GM21723 (cell line): ENCODE results near the gene OSGIN1.

Source experiments
- ATAC-seq: cut with Tn5 transposase; IDR thresholded peaks from one replicate; pipeline ENCODE4 v1.9.1; 2021; ENCODE audit warnings: mild to moderate bottlenecking, moderate library complexity; ENCODE audit not compliant: unreplicated experiment

Gene OSGIN1

DNA sequence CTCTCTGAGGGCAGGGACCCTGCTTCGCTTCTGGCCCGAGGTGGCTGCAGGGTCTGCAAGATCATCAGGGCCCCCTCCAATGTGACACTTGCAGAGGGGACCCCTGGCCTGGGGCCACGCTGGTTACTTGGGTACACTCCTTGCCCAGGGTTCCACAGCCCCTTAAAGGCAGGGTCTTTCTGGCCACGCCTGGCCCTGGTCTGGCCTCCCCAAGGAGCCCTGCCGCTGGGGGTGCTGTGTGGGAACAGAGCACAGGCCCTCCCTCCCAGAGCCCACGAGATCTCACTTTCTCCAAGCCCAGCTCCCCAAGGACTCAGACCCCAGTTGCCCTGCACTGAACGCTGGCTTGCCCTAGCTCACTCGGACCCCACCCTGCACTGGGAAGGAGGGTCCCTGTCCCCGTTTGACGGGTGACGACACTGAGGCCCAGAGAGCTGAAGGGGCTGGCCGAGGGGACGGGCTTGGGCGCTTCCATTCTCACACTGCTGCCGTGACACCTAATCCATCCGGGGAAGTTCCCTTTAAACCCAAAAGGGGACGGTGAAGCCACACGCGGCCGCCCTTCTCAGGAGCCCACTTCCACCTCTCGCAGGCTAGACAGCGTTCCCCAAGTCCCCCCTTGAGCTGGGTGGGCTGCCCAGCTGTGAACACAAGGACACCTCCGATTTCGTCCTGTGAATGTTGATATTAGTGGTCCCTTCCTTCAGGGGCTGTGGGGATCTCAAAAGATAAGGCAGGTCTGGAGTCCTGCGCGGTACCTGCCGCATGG lies 26.9 kb upstream of the OSGIN1 start:
- no peak for ATAC-seq

DNA sequence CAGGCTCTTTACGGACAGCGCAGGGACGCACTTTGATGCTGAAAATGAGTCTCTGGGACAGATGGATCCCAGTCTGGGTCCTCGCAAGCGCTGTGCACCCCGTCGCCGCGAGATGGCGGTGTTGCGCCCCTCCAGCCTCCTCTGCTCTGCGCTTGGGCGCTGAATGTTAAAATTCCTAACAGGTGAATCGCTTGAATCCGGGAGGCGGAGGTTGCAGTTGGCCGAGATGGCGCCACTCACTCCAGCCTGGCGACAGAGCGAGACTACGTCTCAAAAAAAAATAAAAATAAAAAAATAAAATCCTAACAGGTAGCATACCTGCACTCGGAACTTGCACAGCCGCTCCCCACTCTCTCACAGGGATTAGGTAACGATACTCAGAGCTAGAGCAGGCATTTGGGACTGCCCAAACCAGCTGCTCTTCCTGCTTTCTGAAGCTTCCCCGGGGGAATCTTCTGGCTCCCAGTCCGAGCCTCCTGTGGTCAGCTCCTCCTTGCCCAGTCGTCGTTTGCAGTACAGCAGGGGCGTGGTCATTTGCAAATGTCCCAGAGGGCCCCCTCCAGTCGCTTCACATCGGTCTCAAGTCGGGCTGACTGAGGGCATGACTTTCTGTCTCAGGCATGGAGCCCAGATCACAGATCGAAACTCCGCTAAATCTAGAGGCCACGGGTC lies 26.2 kb upstream of the OSGIN1 start:
- peak; percentile 56 for ATAC-seq

DNA sequence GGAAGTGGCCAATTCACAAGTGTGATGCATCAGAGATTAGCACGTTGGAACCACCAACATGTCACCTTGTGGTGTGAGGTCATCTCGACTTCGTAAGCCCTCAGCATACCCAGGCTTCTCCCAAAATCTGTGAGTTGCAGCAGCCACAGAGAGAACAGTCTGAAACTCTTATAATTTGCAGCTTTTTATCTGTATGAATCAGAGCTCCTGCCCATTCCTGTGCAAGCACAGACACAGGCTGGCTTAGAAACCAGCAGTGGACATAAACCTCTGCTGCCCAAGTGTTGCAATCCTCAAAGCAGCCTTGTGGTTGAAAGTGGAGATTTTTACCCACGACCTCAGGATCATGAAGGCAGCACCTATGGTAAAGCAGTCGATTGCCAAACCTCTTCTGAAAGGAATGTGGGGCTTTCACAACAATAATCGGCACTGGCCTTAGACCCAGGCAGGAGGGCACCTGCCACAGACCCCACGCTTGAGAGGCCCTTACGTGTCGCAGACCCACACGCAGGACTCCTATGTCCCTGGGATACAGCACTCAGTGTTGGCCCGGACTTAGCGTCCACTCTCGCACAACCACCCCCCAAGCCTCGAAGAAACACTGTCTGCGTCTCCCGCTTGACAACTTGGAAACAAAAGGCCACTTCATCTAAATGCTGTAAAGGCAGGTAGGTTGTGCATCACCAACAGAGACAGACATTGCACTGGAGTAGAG lies 24.5 kb upstream of the OSGIN1 start:
- ATAC-seq: no peak

DNA sequence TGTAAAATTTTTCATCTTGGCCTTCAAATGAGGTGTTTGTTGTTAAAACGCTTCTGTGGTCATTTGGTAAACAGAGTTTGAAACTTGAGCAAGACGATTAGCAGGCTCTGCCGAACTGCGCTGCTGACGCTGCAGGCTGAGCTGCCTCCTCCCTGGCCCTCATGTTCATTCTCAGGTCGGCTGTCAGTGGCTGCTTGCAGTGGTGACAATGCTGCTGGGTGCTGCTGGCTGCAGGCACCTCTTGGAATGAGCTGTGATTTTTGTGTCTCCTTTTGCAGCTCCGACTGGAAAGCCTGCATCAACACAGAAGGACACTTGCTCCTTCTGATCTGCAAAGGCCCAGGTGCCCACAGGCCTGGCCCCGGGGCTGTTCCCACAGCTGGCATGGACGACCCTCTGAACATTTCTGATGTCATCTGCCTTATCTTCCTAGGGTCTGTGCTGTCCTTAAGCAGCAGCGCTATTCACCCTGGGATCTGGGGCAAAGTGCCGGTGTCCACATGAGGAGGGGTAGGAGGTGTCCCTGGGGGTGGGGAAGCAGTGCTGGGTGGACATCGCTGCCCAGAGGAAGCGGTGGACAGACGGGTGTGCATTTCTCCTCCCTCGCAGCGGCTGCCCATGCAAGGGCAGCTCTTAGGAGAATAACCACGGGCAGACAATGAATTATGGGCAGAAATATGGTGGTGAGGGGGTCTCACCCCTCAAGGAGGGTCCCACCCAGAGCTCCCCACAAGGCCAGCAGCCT lies 23.1 kb upstream of the OSGIN1 start:
- ATAC-seq: no peak

DNA sequence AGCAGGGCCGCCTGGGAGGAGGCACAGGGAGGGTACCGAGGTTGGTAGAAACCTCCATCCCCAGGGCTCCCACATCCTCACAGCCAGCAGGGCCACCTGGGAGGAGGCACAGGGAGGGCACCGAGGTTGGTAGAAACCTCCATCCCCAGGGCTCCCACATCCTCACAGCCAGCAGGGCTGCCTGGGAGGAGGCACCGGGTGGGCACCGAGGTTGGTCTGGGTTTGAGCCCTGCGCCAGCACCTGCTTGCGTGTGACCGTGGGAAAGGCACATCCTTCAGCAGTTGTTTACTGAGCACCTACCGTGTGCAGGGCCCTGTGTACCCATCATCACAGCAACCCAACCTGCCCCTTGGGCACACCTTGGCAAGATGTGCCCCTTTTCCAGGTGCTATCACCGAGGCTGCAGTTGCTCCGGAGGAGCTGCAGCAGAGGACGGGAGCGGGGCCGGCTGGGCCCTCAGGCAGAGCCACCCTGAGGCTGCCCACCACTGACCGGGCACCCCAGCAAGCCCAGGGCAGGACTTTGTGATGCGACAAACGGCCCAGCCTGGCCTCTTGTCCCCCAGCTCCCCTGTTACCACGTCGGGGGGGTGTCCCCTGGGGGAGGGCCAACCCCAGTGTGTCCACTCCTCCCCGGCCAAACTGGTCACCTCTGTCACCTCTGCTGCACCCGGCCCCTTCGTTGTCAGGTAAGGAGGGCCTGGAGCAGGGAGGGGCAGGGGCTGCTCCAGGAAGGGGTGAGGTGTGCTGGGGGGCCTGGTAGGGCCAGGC lies 22.1 kb upstream of the OSGIN1 start:
- no peak for ATAC-seq

DNA sequence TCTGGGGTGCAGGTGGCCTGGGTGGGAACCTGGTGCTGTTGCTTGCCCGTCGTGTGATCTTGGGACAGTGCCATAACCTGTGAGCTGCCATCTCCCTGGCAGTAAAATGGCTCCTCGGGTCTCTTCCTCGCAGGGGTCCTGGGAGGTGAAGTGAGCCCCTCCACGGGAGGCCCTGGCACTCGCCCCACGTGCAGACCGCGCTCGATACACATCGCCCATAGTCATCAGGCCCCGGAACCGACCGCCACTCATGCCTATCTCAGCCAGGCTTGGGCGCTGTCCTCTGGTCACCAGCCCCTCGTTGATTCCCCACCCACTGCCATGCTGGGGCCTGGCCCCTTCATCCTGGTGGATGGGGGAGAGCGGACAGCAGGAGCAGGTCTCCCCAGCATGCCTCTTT lies 21.5 kb upstream of the OSGIN1 start:
- no peak for ATAC-seq

DNA sequence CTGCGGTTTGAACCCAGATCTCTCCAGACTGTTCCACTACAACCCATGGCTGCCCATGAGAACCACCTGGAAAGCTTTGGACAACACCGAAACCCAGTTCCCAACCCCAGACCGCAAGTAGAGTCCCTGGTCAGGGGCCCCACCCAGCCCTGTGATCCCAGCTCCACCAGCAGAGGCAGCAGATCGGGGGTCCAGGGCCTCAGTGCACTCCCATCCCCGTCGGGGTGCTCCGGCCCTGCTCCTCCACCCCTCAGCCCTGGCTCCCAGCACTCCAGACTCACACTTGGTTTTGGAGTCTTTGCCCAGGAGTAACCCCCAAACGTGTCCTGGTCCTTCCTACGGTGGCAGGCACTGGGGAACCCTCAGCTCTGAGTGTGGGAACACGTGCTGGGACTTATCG lies 20.7 kb upstream of the OSGIN1 start:
- ATAC-seq: no peak

DNA sequence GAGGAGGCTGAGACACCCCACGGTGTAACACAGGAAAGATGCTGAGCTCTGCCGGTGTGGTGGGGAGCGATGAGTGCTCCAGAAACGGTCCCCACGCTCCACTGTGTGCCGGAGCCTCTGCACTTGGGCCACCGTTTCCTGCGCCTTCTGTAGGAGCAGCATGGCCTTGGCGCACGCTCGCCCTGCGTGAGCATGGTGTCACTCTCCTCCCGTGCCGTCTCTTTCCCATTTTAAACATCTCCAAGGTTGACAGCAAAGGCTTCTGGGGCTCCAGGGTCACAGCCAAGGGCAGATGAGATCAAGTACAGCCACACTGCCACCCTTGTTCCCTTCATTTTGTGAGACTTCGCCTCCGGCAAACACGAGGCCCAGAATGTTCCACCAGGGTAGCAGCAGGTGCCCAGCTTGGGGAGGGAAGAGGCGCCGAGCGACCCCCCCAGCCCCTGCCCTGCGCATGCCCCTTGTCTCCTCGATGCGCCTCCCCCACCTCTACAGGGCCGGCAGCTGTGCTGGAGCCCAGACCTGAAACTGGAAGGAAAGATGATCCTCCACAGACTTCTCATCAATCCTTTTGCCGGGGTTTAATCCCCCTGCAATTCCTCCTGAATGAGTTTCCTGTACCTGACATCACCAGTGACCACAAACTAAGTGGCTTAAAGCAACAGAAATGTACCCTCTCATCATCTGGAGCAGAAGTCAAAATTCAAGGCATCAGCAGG lies 19.9 kb upstream of the OSGIN1 start:
- ATAC-seq: no peak

DNA sequence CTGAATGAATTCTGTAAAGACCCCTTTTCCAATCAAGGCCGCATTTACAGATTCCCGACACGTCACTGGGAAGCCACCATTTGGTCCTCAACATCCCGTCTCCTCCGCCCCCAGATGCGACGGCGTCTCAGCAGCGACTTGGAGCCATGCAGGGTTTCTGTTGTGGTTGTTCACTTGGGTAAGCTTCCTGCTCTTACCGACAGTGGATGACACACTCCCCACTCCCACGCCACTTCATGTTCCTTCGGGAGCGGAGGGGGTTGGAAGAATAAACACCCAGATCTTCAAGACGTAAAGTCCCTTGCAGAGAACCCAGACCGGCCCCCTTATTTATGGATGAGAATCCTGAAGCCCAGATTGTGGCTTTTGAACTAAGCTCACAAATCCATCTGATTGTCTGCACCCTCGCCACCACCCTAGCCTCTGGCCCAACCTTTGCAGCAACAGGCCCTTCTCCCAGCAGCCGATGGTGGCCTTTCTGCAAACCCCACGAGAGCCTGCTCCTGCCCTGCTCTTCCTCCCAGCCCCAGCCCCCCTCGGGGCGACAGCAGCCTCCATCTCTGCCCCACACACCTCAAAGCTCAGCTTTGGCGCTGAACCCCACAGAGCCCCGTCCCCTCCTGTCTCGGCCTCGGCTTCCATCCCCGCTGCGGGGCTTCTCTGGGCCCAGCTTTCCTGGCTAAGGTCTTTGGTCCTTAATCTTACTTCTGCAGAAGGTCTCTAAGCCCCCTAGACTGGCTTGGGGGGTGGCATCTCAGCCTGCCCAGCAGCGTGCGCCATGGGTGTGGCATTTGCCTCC lies 19.0 kb upstream of the OSGIN1 start:
- ATAC-seq: no peak

DNA sequence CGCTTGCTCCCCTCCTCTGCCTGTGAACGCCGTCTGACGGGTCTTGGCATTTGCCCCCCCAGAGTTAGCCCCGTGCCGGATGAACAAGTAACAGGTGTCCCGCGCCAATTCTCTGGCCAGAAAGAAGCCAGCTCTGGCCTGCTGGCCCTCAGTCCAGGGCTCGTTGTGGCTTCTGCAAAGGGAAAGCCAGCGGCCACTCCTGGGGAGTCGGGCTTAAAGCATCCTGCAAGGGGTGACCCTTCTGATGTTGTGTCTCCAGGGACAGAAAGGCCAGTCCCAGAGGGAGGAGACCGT lies 18.4 kb upstream of the OSGIN1 start:
- no peak for ATAC-seq

DNA sequence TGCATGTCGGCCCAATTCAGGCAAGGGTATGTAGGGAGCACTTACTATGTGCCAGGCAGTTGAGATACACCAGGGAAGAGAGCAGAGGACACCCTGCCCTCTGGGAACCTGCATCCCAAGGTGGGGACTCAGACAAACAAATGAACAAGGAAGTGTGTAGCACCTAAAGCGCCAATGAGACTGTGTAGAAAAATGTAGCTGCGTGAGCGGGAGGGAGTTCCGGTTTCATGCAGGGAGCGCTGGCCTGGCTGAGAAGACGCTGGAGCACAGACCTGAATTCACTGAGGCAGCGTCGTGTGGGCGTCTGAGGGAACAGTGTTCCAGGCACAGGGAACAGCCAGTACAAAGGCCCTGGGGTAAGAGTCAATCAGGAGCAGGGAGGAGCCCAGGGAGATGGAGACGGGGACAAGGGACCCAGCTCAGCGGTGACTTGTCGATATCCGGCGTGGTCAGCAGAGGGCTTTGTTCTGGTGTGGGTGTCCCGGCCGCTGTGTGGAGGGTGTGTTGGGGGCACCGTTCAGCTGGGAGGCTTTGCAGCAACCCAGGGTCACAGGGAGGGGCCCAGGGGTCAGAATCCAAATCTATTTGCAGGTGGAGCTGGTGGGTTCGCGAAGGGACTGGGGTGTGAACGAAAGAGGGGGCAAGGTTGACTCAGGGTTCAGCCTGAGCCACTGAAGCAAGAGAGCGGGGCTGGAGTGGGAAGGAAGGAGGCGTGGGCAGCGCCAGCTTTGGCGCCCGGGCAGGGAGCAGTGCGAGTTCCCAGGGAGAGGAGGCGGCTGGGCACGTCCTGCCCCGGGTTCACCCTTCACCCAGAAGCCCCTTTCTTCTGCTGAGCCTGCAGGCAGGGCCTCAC lies 17.8 kb upstream of the OSGIN1 start:
- ATAC-seq: no peak

DNA sequence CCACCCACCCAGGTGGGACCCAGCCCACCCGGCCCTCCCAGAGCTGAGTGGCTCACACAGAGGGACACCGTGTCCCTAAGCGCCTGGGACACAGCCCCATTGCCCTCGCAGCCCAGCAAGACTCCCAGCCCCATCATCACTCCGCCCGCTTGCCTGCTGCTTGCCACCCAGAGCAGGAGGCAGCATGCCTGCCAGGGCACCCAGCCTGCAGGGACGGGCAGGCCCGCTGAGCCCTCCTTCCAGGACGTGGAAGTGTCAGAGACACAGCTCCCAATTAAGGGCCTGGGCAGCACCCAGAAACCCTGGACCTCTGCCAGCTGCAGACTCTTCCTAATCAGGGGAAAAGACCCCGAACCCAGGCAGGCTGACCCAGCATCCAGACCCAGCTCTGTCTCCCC lies 17.2 kb upstream of the OSGIN1 start:
- no peak for ATAC-seq

DNA sequence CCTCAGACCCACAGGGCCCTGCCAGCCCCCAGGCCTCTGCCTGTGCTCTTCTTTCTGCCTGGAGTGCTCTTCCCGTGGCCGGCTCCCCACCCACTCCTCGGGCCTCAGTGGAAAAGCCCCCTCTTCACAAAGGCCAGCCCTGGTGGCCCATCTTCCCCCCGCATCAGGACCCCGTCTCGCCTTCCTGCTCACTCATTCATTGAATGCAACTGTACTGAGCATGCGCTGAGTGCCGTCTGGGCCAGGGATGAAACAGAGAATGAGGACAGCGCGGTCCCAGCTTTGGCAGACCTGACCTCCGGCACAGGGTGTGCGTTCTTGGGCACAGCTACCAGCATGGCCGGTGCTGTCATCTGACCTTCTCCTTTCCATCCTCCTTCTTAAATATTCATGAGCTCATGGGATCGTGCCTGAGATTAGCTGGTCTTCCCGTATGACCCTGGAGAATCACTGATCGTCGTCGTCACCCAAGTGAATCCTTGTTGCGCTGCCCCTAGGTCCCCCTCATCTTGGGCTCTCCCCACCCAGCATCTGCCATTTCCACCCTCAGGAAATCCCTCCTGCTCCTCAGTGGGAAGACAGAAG lies 16.4 kb upstream of the OSGIN1 start:
- no peak for ATAC-seq

DNA sequence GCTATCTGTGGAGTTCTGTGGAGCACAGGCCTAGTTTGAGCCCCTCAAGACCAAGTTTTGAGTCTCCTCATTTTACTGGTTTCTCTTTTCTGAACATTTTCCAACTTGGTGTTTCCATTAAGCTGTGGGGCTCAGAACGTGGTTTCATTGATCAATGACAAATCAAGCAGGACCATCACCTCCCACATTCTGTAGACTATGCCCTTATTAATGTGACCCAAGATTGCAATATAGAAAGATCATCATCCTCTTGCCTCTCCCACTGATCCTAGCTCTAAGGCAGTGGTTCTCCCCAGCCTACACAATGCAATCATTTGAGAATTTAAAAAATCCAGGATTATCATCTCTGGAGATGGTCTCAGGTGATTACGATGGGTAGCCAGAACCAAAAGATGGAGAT lies 15.8 kb upstream of the OSGIN1 start:
- no peak for ATAC-seq

DNA sequence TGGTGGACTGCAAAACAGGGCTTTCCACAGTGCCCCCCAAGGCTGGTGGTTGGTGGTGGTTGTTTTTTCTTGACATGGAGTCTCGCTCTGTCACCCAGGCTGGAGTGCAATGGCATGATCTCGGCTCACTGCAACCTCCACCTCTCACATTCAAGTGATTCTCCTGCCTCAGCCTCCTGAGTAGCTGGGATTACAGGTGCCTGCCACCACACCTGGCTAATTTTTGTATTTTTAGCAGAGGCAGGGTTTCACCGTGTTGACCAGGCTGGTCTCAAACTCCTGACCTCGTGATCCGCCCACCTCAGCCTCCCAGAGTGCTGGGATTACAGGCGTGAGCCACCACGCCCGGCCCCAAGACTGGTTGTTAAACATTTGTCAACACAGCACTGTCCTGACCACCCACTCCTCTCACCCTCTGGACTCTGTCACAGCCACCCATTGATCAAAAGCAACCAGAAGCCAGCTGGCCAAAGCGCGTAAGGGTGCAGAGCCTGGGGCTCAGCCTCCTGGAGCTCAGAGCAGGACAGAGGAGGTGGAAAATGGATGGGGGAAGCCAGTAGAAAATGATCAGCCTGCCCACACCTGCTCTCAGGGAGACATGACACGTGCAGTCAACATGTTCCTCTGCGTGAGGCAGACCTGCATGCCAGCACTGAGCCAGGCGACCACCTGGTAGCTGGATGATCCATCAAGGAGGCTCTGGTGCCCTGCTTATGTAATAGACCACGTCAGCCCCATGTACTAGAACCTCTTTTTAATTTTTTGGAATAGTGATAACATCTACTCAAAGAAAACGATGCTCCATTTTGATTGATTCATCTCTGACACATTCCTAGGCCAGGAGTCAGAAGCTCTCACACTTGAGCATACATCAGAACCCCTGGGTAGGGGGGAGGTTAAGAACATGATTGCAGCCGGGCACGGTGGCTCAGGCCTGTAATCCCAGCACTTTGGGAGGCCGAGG lies 14.8 kb upstream of the OSGIN1 start:
- ATAC-seq: no peak

DNA sequence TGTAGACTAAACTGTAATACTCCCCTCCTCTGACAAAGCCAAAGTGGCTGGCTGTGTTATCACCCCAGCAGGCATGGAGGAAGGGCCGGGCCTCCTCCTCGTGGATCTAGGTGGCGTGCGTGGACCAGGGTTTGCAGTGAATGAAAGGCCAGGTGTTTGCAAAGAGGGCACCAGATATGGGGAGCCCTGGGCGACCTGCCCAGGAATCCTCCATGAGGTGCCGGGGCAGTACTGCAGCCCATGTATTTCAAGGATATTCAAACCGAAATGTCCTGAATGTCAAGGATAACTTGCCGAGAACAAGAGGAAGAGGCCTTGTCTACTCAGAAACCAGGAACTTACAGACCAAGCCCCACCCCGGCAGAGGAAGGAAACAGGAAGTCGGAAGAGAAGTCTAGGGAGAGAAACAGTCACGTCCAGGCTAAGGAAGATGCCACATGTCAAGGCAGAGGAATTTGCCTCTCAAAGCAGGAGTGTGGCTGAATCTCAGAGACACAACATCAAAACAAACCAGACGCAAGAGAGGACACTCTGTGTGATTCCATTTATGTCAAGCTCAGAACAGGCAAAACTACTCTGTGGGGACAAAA lies 13.7 kb upstream of the OSGIN1 start:
- no peak for ATAC-seq

DNA sequence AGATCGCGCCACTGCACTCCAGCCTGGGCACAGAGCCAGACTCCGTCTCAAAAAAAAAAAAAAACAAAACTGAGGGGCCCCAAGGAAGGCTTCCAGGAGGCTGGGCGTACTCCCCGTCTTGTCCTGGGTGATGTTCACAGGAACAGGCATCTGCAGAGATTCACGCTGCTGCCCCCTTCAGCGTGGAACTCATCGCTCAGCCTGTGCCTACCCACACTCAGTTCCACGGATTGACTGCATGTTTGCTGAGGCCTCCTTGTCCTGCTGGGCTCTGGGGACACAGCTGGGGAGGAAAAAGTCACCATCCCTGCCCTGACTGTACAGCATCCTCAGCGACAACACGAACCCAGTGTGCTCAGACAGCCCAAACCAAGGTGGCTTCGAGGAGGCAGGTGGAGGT lies 12.9 kb upstream of the OSGIN1 start:
- ATAC-seq: no peak
